ENCODE data around the gene MRPL54.

MRPL54 gene

DNA sequence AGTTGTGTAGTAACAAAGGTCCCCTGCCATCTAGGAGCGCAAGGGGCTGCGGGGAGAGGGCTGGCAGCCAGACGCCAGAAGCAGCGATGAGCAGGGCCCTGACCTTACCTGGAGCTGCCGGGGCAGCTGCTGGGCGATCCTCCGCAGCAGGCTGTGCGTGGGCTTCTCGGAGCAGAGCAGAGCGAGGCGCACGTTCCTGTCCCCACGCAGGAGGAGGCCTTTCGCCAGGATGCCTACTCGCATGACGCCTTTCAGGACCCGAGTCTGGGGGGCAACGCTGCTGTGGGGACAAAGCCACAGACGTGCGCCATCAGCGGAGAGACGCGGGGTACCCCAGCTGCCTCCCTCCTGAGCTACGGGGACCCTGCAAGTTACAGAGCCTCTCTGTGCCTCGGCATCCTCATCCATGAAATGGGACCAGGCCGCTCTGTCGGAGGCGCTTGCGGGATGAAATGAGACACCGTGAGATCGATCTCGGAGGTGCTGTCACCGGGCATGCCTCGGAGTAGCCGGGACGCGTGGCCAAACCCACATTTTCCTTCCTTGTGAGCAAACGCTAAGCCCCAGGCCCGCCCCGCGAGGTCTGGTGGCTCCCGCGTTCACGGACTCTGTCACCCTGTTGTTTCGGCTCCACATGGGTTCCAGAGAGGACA, 54.2 kb downstream of the MRPL54 start:
- peaks cover 16% of the 10 kb centered on the region for H3K4me1 Mint-ChIP-seq
- no peak overlapping the region for H3K4me3 Mint-ChIP-seq
- no peaks in the 10 kb centered on the region for H3K27me3 Mint-ChIP-seq (ENCODE audit: low read depth, poor library complexity)
- no peak overlapping the region for H3K27ac Mint-ChIP-seq
- no peak for DNase-seq
- TF ChIP-seq, protein P1, sequence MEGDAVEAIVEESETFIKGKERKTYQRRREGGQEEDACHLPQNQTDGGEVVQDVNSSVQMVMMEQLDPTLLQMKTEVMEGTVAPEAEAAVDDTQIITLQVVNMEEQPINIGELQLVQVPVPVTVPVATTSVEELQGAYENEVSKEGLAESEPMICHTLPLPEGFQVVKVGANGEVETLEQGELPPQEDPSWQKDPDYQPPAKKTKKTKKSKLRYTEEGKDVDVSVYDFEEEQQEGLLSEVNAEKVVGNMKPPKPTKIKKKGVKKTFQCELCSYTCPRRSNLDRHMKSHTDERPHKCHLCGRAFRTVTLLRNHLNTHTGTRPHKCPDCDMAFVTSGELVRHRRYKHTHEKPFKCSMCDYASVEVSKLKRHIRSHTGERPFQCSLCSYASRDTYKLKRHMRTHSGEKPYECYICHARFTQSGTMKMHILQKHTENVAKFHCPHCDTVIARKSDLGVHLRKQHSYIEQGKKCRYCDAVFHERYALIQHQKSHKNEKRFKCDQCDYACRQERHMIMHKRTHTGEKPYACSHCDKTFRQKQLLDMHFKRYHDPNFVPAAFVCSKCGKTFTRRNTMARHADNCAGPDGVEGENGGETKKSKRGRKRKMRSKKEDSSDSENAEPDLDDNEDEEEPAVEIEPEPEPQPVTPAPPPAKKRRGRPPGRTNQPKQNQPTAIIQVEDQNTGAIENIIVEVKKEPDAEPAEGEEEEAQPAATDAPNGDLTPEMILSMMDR (IDR thresholded peaks at IDR 0.05): no peak
- no peaks in the 10 kb centered on the region for H3K9me3 Mint-ChIP-seq
- no peaks in the 10 kb centered on the region for H3K36me3 Mint-ChIP-seq (ENCODE audit: low read depth)
